Activated CD4-positive, alpha-beta T cell treated with anti-CD3 and anti-CD28 coated beads, Interleukin-2, amount 50 U/mL, for 1 hour (primary cell): ENCODE results near the gene ATP2A3.
A peak's percentile ranks its signal among the peaks of the same experiment; 100 is the strongest.
"Not testable (repeated sequence)": the region's sequence is repeated elsewhere in the genome, so short reads cannot be mapped to it uniquely, and the experiment has no call there.

ENCODE experiments used
- DNase-seq: peaks from one replicate; pipeline ENCODE4 v3.0.0-alpha.2; 2020

ATP2A3 gene

DNA sequence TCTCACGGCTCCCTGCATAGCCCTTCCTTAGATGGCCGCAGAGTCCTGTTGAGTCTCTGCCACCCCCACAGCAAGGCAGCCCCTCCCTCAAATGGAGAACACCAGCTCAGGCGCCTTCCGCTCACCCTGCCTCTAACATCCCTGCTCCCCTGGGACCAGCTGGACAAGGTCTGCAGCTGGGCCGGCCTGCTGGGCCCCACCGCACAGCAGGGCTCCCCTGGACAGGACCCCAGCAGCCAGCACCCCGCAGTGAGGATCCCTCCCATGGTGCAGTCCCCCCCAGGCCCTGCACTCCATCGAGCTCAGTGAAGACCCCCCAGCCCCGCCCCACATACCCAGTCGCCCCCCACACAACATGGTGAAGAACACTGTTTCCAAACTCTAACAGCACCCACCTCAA lies 10.2 kb downstream of the ATP2A3 start:
- DNase-seq = no peak

DNA sequence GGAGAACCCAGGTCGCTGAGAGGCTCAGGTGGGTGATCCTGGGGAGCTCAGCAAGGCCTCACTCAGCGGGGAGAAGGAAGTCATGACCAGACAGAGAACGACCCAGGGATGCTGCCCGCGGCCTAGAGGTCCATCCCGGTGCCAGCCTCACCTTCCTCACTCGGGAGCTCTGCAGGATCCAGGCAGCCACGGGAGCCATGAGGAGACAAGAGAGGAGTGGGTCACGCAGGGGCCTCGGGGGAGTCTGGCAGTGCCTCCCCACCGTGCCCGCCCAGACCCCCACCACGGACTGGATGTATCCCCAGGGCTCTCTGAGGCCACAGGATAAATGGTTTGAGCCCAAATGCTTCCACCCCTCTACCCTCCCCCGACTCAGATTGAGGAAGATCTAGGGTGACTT lies 10.7 kb downstream of the ATP2A3 start:
- no peak for DNase-seq

DNA sequence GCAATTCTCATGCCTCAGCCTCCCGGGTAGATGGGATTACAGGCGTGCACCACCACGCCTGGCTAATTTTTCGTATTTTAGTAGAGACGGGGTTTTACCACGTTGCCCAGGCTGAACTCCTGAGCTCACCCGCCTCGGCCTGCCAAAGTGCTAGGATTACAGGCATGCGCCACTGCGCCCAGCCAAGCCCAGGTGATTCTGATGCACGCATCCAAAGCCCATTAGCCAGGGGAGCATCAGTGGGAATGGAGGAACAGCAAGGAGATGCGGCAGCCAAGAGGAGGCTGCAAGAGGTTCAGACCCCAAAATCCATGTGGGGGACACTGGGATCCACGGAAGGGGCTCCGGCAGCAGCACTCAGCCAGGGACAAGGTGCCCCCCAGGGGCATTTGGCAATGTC lies 12.1 kb downstream of the ATP2A3 start:
- DNase-seq = no peak

DNA sequence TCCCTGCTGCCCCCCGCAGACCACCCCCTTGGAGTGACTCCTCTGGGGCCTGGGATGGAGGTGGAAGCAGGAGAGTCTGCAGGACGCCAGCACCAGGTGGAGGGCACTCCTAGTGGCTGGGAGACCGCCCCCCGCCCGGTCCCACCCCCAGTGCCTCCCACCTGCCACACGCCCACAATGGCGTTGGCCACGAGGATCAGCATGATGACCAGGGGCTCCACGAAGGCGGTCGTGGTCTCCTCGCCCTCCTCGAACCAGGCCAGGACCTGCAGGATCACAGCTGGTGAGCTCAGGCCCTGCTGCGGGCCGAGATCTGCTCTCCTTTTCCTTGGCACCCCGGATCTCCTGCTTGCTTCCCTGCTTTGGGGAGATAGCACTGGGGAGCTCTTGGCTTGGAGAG lies 12.8 kb downstream of the ATP2A3 start:
- DNase-seq = no peak

DNA sequence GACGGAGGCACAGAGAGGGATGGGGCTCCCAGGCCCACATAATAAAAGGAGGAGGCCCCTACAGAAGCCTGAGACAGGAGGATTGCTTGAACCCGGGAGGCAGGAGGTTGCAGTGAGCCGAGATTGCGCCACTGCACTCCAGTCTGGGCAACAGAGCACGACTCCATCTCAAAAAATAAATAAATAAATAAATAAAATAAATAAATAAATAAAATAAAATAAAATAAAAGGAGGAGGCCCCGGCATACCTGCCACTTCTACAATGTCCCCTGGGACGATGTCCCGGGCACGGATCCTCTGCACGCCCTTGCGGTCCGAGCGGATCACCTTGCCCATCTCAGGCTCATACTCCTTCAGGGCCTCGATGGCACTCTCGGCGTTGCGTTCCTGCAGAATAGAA lies 13.2 kb downstream of the ATP2A3 start:
- no peak for DNase-seq

DNA sequence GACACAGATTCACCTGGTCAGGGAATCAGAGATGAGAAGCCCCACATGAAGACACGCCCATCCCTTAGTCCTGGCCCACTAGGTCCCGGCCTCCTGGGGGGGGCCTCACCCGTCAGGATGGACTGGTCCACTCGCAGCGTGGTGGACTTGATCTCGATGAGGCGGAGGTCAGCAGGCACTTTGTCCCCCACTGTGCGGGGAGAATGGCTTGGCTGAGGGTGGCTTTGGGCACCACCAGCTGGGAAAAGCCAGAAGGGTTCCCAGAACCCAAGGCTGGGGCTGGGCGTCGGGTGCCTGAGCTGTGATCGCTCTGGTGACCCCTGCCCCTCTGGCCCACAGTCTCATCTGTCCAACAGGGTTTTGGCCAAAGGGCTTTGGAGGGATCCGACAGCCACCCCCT lies 13.7 kb downstream of the ATP2A3 start:
- no peak for DNase-seq

DNA sequence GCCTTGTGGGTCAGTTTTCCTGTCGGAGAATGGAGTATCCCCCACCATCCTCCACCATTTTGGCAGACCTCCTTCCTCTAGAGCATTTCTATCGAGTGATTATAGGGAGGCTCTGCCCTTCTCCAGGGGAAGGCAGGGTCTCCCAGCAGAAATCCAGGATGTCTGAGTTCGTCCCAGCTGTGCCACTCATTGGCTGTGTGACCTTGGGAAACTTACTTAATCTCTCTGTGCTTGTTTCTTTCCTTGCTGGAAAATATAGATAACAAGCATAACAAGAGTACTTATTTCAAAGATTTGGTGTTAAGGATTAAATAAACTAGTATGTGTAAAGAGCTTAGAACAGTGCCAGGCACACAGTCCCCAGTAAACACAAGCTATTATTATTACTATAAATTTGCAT lies 14.8 kb downstream of the ATP2A3 start:
- DNase-seq = no peak

DNA sequence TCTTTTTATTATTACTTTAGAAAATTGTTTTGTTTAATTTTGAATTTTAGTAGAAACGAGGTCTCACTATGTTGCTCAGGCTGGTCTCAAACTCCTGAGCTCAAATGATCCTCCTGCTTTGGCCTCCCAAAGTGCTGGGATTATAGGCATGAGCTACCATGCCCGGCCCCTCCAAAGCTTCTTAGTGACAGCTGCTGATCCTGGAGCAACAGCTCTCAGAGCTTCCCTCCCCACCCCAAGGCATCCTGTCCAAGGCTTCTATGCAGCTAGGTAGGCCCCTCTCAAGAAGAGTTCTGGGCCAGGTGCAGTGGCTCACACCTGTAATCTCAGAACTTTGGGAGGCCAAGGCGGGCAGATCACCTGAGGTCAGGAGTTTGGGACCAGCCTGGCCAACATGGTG lies 15.7 kb downstream of the ATP2A3 start:
- DNase-seq = not testable (repeated sequence)

DNA sequence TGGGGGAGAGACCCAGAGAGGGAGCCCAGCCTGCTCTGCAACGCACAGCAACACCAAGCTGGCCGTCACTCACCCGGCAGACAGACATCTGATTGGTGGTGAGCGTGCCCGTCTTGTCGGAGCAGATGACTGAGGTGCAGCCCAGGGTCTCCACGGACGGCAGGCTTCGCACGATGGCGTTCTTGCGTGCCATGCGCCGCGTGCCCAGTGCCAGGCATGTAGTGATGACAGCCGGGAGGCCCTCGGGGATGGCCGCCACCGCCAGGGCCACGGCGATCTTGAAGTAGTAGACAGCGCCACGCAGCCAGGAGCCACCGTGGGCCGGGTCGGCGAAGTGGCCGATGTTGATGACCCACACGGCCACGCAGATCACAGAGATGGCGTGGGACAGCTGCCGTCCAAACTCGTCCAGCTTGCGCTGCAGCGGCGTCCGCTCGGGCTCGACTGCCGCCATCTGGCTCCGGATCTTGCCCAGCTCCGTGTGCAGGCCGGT lies 16.9 kb downstream of the ATP2A3 start:
- no peak for DNase-seq

DNA sequence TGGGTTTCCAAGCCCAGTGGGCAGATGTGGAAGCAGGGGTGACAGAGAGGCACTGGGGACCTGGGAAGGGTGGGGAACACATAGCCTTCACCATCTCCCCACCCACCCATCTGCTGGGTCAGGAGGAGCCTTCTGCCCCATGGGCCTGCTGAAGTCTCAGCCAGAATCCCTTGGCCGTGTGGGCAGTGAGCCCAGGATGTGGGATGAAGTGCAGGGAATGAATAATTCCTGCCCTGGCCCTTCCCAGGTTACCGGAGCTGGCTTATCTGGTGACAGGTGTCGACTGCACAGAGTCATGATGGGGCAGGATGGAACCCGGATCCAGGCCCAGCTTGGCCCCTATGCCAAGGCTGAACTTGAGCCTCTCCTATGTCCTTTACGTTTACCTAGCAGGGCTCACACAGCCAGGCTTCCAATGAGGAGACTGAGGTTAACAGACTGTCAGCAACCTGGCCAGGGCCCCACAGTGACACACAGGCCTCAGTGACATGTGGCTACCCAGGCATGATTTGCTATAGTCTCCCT lies 17.5 kb downstream of the ATP2A3 start:
- no peak for DNase-seq

DNA sequence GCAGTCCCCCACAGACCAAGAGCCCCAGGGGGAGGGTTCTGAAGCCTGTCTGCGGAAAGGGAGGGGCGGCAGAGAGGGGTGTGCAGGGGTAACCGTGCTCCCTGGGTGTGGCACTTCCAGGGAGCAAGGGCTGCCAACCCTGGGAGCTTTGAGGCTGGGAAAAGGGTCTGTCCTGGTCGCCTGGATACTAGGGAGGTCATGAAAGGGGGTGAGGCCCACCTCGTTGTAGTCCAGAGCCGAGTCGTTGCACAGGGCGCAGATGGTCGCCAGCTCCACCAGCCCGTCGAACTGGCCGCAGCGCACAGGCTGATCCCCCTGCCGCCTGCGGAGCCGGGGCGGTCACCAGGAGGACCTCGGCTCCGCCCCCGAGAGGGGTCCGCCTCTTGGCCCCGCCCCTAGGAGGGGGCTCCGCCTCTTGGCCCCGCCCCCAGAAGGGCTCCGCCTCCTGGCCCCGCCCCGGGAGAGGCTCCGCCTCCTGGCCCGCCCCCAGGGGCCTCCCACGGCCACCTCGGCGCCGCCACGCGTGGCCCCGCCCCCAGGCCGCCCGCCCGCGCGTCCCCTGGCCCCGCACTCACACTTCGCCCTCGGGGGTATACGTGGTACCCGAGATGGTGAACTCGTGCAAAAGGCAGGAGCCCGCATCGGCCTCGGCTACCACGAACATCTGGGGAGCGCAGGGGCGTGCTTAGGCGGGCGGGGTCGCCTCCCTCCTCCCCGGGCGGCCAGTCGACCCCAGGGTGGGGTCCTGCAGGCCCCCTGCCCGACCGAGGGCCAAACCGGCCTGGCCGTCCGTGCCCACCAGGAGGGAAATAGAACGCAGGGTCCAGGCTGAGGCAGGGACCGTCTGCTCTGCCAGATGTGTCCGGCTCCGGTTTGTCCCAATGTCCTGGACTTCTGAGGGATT lies 19.5 kb downstream of the ATP2A3 start:
- peak; percentile 25 for DNase-seq

DNA sequence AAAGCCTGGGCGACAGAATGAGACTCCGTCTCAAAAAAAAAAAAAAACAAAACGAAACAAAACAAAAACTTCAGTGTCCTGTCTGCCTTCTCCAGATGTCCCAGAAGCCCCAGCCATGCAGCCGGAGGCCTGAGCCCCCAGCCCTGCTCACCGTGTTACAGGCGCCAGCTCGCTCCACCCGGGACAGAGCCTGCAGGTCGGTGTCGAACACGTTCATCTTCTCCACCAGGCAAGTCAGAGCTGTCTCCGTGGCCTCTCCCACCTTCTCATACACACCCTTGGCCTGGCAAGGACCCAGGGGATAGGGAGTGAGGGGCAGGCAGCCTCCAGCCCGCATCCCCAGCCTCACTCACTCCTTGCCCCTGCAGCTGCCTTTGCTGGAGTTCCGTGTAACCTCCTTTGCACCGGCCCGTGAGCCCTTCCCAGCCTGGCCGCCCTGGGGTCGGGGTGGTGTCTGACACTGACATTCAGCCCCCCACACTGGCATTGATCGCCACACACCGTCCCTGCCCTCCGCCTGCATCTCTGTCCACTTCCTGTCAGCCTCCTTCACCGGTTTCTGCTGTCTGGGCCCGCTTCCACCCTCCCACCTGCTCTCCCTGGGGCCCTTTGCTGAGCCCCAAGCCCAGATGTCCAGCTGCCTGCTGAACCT lies 20.9 kb downstream of the ATP2A3 start:
- DNase-seq = no peak

DNA sequence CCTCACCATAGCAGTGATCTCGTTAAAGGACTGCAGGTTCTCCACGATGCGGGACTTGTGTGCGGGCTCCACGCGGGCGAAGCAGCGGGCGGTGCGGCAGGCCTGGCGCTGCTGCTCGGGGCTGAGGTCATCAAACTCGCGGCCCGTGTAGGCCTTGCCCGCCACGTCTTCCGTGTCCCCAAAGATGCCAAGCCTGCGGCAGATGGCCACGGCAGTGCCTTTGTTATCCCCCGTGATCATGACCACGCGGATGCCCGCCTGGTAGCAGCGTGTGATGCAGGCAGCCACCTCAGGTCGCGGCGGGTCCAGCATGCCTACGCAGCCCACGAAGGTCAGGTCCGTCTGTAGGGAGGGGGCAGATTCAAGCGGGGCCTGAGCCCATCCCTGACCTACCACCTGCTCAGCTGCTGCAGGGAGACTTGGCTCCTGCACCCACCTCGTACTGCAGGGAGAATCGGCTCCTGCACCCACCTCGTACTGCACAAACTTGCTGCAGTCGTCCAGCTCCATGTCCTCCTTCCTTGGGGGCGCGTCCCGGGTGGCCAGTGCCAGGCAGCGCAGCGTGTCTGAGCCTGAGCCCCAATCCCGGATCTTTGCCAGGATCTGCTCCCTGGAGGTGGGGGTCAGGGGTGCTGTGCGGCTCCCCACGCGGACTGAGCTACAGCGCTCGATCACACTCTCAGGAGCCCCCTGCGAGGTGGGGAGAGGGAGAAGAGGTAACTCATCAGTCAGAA lies 23.1 kb downstream of the ATP2A3 start:
- DNase-seq = no peak

DNA sequence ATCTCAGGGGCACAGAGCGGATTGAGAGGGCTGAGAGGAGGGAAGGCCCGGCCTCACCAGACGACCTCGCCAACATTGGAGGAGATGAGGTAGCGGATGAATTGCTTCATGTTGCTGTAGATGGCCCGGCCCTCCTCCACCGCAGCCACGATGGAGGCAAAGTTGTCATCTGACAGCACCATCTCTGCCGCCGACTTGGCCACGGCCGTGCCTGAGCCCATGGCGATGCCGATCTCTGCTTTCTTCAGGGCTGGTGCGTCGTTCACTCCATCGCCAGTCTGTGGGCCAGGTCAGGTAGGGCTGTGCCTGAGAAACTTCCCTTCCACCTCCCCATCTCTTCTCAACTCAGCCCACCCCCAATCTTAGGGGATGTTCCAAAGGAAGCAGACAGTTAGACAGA lies 26.9 kb downstream of the ATP2A3 start:
- no peak for DNase-seq

DNA sequence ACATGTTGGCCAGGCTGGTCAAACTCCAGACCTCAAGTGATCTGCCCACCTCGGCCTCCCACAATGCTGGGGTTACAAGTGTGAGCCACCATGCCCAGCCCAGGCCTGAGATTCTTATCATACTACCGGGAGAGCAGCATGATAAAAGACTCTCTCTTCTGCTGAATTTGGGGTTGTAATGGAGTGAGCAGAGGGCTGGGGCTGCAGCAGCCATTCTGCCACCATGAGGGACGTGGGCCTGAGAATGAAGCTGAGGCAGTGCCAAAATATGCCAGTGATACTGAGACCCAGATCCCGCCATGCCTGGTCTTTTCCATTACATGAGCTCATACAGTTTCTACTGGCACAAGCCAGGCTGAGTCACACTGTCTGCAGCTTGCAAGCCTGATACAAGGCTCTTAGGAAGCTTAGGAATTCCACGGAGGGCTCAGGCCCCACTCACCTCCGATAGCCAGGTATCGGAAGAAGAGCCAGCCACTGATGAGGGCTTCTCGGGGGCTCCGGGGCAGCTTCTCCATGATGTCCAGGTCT lies 28.3 kb downstream of the ATP2A3 start:
- no peak for DNase-seq

DNA sequence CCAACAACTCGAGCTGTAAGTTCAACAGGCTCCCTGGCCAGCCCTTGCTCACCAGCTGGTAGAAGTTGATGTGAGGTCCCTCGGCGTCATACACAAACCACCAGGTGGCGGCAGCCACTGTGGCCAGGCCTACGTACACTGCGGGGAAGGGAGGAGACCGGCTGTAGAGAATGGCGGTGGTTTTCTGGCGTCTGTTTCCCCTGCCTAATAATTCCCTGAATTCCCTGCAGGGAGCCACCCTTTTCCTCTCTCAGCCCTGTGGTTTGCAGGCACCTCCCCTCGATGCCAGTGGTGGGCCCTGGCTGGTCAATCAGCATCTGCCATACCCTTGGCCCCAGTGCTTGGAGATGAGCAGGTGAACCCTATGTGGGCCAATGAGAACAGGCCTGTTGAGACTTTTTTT lies 29.1 kb downstream of the ATP2A3 start:
- peak; percentile 29 for DNase-seq

DNA sequence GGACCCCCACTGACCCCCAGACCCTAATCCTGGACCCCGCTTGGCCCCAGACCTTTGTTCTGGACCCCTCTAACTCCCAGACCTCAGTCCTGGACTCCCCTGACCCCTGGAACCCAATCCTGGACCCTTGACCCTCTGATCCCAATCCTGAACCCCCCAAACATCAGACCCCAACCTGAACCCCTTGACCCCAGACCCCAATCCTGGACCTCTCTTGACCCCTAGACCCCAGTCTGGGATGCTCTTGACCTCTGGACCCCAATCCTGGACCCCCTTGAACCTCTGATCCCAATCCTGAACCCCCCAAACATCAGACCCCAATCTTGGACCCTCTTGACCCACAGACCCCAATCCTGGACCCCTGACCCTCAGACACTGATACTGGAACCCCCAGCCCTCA lies 34.5 kb downstream of the ATP2A3 start:
- DNase-seq = no peak

DNA sequence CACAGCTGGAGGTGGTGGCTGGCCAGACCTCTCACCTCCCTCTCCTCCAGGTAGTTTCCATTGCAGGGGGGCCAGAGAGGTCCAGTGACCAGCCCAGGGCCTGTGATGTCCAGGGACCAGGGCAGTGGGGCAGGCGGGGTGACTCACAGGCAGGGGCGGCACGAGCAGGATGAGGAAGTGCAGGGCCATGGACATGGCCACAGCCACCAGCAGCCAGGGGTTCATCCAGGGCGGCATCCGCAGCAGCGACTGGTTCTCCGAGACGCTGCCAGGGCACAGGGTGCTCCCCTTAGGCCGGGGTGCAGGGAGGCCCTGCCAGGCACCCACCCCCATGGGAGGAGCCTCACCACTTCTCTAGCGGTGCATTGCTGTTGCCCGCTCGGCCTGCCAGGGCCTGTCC lies 35.1 kb downstream of the ATP2A3 start:
- no peak for DNase-seq

DNA sequence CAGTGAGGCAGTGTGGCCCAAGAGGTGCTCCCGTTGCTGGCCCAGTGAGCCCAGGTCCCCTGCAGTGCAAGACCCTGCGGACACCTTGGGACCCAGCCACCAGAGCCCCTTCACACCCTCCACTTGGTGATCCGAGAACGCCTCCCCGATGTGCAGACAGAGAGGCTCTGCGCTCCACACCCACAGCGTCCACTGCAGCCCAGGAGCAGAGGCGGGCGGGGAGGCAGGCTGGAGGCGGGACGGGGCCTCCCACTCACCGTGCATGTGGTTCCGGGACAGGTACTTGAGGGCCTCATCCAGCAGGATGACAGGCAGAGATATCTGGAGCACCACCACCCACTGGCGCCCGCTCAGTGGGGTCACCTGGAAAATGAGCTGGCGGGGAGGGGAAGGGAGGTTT lies 35.8 kb downstream of the ATP2A3 start:
- DNase-seq = no peak

DNA sequence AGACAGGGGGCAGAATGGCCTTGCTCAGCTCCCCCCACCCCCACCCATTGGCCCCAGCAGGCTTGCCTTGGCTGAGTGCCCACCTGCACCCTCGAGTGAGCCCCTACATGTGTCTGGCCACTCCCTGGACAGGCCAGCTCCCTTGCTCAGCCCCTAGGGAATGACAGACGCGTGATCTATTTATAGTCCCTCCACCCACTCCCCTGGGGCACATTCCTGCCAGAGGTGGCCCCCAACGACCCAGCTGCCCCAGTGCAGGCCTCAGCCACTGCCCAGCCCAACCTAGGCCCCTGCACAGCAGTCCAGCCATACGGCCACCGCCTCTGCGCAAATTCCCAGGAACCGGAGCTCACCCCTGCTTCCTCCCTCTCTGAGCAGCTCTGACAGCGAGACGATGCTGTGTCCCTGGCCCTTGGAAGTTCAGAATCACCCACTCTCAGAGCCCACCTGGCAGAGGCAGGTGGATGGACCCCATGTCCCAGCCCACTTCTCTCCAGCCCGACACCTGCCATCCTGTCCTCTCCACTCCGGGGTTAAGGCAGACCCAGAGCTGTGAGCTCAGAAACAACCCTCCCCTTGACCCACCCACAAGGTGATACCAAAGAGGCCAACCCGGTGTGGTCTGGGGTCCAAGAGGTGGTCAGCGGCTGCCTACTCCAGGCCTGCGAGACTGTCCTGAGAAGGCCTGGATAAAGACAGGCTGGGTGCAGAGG lies 36.5 kb downstream of the ATP2A3 start:
- DNase-seq = no peak

DNA sequence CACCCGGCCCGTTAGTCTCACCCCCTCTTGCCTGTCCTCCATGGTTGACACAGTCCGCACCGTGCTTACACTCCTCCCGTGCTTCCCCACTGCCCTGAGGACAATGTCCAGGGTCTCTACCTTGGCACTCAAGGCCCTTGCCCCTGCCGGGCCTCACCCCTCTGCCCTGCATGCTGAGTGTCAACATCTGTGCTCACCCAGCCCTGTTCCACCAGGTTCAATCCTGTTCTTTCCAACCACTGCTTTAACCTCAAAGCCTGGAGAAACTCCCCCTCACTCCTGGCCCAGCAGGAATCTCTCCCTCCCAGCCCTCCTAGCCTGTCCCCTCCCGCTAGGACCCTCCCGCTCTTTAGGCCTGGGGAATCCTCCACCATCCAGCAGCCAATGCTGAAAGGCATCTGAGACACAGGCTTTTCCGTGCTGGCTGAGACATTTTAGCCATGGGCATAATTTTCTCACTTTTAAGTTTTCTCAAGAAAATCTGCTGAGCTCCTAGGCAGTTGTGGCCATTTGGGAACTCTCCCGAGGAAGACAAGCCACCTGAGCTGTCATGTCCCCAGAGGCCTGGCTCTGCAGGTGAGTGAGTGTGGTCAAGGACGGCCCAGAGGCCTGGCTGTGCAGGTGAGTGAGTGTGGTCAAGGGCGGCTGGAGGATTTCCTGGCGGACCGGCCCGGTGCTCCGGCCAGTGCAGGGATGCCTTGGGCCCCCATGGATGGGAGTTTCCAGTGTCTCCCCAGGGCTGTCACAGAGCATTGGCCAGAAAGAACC lies 37.2 kb downstream of the ATP2A3 start:
- DNase-seq = no peak
